Hematopoietic multipotent progenitor cell treated with erythropoietin and hydrocortisone succinate and interleukin-3 and kit ligand, for 17 days (in vitro differentiated cells): ENCODE data around the gene CLEC18A.
"Not testable (repeated sequence)": the region's sequence is repeated elsewhere in the genome, so short reads cannot be mapped to it uniquely, and the experiment has no call there.

Experiments
- DNase-seq: peaks from one replicate; pipeline ENCODE4 v3.0.0-alpha.2; 2015; ENCODE audit warnings: low spot score

The CLEC18A gene

DNA sequence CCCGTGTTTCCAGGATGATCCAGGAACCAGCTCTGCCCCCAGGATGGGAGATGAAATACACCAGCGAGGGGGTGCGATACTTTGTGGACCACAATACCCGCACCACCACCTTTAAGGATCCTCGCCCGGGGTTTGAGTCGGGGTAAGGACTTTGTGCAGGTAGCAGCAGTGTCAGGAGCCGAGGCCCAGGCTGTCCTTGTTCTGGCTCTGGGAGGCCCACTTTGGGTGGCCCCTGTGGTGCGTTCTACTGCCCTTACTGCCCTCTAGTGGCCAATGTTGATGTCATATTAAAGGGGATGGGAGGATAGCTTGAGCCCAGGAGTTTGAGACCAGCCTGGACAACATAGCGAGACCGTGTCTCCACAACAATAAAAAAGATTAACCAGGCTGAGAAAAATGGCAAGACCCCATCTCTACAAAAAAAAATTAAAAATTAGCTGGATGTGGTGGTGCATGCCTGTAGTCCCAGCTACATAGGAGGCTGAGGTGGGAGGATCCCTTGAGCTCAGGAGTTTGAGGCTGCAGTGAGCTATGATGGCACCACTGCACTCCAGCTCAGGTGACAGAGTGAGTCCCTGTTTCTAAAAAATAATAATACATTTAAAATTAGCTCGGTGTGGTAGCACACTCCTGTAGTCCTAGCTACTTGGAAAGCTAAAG is 20.9 kb upstream of the CLEC18A start:
- DNase-seq, result peak; percentile 73

DNA sequence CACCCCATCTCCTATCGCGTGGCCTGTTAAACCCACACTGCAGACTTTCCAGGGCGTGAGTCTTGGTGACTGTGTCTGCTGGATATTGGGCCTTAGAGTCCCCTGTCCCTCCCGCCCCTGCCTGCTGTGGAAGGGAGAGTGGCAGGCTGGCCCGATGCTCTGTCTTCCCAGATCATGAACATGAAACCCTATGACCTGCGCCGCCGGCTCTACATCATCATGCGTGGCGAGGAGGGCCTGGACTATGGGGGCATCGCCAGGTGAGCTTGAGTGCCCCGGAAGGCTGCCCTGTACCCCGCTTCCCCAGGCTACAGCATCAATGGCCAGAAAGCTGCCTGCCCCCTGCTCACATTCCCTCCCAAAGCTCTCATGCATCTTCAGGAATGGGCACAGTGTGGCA is 19.5 kb upstream of the CLEC18A start:
- DNase-seq, result no peak

DNA sequence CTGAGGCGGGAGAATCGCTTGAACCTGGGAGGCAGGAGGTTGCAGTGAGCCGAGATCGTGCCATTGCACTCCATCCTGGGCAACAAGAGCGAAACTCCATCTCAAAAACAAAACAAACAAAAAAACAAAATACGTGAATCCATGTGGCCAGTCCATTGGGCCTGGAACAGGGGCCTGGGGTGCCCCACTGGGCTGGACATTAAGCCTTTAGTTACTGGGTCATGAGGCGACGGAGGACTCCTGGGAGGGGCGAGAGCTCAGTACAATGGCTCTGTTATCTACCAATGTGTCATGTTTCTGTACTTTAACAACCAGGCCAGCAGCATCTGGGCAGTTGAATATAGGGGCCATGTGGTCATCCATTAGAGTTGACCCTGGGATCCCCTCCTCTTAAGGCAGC is 18.9 kb upstream of the CLEC18A start:
- DNase-seq, result no peak

DNA sequence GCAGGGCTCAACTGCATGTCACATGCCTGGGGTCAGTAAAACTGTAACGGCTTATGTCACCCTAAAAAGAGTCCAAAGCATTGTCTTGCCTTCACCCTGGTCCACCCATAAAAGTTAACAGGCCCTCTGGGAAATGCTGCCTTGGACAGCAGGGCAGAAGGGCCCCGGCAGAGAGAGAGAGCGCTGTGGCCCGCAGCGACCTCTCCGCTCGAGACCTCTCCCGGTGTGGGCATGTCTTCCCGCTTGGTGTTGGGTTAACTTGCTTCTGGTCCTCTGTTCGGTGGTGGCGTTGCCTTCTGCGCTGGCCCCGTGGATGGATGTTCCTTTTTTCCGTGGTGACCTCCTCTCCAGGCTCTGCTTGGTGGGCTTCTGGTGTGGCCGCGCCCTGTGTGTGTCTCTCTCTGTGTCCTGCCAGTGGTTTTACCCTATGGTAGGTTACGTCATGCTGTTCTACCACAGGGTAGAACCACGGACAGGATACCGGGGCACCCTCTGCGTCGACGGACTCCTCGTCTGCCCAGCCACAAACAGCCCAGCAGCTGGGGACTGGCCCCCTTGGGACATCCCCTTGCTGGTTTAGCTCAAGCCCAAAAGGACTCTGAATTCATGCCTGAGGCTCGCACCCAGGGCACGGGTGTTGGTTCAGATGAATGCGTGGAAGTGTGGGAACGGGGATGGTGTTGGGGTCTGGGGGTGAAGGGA is 18.3 kb upstream of the CLEC18A start:
- no peak for DNase-seq

DNA sequence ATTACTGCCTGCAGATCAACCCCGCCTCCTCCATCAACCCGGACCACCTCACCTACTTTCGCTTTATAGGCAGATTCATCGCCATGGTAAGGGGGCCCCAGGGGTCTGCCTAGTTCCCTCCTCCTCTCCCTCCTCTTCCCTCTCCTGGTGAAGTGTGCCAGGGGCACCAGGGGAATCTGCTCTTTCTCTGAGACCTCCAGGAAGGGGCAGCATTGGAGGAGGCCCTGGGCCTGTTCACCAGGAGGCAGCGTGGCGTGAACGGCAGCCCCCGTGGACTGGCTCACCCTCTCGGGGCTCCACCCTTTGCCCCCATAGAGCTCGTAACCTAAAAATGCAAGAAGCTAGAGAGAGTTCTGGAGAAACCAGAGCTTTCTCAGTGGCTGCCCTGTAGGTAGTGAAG is 17.1 kb upstream of the CLEC18A start:
- DNase-seq, result no peak

DNA sequence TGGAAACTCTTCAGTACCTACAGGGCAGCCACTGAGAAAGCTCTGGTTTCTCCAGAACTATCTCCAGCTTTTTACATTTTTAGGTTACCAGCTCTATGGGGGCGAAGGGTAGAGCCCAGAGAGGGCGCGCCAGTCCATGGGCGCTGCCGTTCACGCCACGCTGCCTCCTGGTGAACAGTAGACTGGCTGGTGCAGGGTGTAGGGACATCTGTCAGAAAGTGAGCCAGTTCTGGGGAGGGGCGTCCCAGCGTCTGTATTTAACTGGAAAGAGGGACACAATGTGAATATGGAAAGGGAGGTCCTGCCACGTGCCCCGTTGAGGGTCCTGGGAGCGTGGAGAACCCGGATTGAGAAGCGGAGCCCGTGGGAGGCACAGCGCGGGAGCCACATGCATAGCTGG is 16.4 kb upstream of the CLEC18A start:
- DNase-seq, result no peak

DNA sequence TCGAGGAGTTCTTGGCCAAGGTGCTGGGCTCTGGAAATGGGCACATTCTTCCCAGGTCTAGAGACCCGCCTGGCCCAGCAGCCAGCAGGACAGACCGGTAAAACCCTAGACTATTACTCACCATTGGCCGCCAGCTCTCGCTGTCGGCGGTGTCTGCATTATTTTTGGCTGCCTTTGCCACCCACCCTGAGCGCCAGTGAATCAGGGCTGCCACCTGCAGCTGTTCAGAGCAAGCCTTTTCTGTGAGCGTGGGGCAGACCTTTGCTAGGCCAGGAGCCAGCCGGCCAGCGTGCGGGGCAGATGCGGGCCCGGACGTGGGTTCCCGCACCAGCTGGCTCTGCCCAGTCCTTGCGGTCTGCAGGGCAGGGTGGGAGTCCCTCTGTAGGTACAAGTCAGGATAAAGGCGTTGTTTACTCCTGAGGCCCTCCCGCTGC is 15.8 kb upstream of the CLEC18A start:
- no peak for DNase-seq

DNA sequence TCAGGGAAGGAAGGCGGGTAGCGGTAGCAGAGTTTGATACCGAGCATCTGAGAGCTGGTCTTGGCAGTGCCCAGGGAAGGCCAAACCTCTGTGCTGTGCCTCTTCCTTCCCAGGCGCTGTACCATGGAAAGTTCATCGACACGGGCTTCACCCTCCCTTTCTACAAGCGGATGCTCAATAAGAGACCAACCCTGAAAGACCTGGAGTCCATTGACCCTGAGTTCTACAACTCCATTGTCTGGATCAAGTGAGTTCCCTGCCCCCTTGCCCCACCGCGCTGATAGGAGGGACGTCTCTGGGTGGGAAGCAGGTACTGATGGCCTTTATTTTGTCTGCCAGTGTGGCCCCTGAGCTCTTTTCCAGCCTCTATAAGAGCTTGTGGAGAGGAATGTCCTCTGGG is 15.4 kb upstream of the CLEC18A start:
- no peak for DNase-seq

DNA sequence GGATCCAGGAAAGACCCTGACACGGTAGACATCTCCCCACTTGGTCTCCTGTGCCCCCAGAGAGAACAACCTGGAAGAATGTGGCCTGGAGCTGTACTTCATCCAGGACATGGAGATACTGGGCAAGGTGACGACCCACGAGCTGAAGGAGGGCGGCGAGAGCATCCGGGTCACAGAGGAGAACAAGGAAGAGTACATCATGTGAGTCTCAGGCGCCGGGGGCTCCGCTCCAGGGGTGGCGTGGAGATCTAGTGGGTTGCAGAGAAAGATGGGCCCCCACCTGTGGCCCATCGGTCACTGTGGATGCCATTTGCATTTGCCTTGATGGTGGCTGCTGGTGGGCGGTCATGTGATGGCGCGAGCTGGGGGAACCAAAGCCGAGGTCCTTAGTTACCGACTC is 14.9 kb upstream of the CLEC18A start:
- DNase-seq, result no peak

DNA sequence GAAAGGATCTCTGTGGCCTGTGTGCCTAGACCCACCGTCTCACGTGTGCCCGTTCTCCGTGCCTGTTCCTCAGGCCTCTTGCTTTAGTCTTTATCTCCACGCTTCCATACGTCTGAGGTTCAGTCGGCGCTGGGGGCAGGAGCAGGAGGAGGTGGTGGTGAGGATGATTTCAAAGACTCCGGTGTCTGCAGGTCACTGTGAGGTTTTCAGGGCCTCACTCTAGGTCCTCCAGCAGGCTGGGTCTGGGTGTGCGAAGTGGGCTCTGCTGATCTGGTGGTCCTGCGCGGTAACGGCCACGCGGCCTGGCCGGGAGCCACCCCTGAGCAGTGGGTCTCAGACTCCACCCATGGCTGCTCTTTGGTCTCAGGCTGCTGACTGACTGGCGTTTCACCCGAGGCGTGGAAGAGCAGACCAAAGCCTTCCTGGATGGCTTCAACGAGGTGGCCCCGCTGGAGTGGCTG is 14.4 kb upstream of the CLEC18A start:
- no peak for DNase-seq

DNA sequence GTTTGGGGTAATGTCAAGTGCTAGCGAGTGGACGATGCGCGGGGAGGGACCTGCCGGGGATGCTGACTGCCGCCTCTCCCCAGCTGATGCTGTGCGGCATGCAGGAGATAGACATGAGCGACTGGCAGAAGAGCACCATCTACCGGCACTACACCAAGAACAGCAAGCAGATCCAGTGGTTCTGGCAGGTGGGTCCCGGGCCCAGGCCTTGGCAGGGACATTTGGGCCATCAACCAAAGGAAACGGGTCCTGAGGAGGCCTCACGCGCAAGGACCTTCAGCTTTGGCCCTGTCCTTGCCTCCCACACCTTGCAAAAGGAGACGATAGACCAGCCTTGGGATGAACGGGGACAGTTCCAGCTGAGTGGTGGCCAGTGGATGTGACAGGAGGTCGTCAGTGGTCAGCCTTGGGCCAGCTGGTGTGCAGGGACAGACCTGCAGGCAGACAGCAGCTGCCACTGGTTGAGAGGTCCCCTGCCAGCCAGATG is 13.6 kb upstream of the CLEC18A start:
- no peak for DNase-seq

DNA sequence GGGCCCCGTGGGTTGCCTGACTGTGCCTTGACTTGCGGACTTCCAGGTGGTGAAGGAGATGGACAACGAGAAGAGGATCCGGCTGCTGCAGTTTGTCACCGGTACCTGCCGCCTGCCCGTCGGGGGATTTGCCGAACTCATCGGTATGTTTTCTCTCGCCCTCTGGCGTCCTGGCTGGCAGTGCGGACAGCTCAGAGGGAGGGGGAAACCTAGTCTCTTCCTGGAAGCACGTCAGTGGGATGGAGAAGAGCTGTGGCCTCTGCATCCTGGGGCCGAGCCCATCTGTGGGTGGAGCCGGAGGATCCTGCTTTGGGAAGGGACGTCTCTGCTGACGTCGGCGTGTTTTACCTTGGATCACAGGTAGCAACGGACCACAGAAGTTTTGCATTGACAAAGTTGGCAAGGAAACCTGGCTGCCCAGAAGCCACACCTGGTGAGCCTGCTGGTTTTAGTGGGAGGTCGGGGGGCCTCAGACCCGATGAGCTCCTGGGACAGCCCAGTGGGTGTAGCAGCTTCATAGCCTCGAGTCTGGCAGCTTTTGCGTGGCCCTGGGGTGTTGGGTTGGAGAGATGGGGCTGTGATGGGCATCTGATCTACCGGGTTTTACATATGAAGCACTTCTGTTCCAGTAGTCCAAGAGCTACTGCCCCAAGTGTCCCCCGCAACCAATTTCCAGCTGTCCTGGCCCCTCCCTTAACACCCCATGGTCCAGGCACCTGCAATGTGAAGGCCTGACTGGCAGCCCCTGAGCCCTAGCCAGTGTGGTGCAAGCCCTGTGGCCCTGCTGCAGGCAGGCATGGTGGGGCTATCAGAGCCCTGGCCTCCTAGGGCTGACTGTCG is 11.9 kb upstream of the CLEC18A start:
- DNase-seq, result no peak

DNA sequence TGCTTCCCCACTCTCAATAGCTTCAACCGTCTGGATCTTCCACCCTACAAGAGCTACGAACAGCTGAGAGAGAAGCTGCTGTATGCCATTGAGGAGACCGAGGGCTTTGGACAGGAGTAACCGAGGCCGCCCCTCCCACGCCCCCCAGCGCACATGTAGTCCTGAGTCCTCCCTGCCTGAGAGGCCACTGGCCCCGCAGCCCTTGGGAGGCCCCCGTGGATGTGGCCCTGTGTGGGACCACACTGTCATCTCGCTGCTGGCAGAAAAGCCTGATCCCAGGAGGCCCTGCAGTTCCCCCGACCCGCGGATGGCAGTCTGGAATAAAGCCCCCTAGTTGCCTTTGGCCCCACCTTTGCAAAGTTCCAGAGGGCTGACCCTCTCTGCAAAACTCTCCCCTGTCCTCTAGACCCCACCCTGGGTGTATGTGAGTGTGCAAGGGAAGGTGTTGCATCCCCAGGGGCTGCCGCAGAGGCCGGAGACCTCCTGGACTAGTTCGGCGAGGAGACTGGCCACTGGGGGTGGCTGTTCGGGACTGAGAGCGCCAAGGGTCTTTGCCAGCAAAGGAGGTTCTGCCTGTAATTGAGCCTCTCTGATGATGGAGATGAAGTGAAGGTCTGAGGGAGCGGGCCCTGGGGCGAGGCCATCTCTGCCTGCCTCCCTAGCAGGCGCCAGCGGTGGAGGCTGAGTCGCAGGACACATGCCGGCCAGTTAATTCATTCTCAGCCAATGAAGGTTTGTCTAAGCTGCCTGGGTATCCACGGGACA is 11.1 kb upstream of the CLEC18A start:
- DNase-seq, result no peak

DNA sequence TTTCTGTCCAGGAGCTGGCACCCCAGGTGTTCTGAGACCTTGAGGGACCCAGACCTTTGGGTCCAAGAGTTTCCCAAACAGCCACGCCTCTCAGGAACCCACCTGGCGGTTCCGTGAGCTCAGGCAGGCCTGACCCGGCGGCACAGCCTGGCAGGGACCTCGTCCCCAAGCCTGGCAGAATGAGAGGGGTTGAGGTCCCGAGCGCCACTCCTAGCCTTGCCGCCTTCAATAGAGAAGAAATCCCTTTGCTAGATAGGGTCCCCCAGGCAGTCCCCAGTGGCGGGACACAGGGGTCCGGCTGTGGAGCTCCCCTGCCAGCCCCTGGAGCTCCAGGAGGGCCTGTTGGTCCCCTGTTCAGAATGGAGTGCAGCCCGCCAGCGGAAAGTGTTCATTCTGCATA is 10.5 kb upstream of the CLEC18A start:
- no peak for DNase-seq

DNA sequence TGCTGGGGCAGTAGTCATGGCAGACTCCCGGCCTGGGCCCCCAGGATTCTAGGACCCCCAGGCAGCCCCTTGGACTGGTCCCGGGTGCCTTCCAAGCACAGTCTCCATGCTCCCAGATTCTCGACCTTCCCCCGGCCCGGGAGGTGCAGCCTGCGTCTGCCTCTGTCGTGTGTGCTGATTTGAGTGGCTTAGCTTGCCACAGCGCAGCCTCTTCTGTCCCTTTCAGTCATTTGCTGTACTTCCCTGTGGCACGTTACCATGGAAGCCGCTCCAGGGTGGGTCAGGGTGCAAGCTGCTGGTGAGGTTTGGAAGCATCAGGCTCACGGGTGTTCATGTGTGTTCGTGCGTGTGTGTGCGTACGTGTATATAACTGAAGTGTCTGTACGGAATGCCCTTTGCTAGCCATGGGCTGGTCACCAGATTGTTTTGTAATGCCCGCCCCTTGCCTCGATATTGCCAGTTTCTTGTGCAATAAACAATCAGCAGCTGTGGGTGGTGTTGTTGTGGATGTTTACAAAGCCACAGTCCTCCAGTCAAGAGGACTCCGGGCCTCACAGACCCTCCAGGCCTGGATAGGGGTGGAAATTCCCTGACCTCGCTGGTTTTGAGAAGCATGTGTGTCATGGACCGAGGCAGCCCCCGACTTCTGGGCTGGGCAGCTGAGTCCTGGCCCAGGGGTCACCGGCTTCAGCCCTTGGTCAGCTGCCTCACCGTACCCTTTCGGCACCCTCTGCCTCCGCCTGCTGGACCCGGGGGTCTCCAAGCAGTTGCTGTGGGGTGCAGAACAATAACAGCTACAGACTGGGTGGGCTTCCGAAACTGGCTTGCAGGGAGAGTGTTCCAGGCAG is 9.7 kb upstream of the CLEC18A start:
- no peak for DNase-seq

DNA sequence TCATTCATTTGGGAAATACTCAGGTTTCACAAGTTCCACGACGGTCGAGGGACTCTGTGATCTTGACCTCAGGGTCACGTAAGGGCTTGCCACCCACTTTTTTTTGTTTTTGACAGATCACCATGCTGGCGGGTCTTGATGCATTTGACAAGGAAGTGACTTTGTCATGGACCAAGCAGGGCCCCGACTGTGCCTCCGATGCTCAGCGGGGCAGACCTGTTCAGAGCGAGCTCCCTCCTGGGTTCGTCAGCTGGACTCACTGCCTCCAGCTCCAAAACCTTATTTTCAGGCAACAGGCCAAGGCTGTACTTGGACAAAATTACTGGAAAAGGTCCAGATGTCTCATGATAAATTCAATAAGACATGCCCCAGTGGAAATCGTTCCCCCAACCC is 9.0 kb upstream of the CLEC18A start:
- DNase-seq, result no peak

DNA sequence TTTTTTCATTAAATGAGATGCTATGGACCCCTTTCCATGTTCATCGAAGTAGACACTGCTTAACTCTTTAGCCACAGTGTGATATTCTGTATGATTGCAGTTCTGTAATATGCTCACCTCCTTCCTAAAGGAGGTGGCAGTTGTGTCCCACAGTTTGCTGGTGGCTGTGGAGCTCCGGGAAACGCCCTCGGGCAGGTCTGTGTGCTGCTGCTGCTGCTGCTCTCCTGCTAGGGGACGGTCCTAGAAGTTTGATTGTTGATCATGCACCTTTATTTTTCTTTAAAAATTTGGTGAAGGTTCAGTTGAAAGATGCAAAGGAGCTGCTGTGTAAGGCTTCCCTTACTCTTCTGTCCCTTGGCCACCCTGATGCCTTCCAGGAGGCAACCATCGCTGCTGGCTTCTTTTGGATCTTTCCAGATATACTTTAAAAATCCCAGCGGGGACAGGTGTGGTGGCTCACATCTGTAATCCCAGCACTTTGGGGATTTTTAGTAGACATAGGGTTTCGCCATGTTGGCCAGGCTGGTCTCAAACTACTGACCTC is 8.4 kb upstream of the CLEC18A start:
- no peak for DNase-seq

DNA sequence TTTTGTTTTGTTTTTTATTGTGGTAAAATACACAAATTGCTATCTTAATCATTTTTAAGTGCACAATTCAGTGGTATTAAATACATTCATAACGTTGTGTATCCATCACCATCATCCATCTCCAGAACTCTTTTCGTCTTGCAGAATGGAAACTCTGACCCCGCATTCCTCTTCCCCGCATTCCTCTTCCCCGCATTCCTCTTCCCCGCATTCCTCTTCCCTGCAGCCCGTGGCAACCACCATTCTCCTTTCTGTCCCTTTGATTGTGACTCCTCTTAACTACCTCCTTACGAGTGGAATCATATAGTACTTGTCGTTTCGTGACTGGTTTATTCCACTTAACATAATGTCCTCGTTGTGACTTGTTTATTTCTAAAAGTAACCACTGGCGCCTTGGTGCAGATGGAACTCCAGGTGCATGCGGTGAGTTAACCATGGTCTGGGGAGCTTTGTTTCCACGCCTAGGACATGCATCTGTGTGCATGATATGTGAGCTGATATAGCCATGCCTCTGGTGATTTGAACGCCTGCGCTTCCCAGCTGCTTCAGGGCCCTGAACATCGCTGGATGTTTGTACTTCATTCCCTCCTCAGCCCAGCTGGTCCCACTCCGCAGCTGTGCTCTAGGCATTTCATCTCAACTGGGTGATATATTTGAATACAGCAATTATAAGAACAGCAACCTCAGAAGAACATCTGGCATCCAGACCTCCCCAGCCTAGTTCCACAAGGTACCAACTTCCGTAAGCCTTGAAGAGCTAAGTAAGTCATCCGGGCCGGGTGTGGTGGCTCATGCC is 7.7 kb upstream of the CLEC18A start:
- not testable (repeated sequence) for DNase-seq

DNA sequence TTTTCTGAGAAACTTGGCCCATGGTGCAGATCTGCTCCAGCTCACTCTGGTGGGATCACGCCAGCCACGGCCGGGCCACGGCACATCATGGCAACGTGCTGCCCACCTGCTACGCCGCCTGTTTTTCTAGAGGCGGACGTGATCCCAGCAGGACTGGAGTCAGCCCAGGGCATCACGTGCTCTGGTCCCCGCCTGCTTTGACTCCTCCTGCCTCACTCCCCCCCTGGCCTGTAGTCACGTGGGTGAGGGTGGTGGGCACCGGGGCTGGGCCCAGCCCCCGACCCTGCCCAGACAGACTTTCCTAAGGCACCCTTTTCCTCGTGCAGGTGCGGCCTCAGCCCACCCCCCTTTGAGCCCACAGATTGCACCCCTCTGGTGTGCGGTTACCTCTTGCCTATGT is 723 bp upstream of the CLEC18A start:
- not testable (repeated sequence) for DNase-seq

DNA sequence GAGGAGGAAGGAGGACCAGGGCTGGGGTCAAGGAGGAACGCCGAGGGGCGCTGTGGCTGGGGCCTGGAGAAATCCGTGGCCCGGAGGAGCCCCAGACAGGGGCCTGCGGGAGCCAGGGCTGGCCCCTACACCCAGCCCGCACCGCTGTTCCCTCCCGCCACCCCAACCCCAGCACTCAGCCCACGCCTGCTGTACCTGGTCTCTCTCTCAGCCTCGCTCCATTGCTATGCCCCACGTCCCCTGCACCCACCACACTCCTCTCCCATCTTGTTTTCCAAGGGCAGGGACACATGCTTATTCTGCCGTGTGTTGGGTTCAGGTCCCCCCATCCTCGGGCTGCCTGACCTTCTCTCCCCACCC is 518 bp downstream of the CLEC18A start:
- DNase-seq, result not testable (repeated sequence)
